ENCODE data around the gene SF3A2. TPM values are rescaled to one million over a fixed set of nuclear protein-coding genes. Genes with fewer than 3 reads are reported as not detected.

SF3A2 gene
- total and polyA plus RNA-seq, 4 experiments from 2014 or later: 8.3 to 141 (median 88.7) TPM

- Histone ChIP-seq H3K4me1 (ENCODE audit: insufficient read depth, low read length) (peaks cover 13% of the 10 kb centered on the region), H3K36me3 (ENCODE audit: insufficient read depth, low read length) (peaks cover 15% of the 10 kb centered on the region), H3K4me3 (ENCODE audit: low read length in 2 of 2) (no peak overlapping the region), H3K27me3 (ENCODE audit: insufficient read depth, low read length) (no peaks in the 10 kb centered on the region), H3K27ac (ENCODE audit: low read depth, low read length) (no peak overlapping the region), H3K9me3 (ENCODE audit: control insufficient read depth in 1 of 2, low read length in 2 of 2) (no peaks in the 10 kb centered on the region)
- Mint-ChIP-seq H3K4me1 (peaks cover 0 to 20% (median 11%) of the 10 kb centered on the region in 4 donors), H3K36me3 (peaks cover 13 to 49% of the 10 kb centered on the region in 2 donors), H3K9me3 (no peaks in the 10 kb centered on the region), H3K27ac (peak overlapping the region; percentile 55 to 89 (median 78)), H3K4me3 (peak overlapping the region; percentile 53 to 78 (median 68)), H3K27me3 (no peaks in the 10 kb centered on the region)
- DNase-seq: peak in 4 of 5 donors; percentile 49 to 56 (median 52)
- intact Hi-C loops (cut with micrococcal nuclease): no loop called here
- POLR2A ChIA-PET (ENCODE audit: partially characterized antibody): interaction anchor here (0.6 kb wide), 1 partner anchor 112 kb away, joined by 3 read pairs; no protein-coding TSS in a partner anchor
- CTCF ChIA-PET (ENCODE audit: partially characterized antibody): interaction anchor here (1.0 to 1.1 kb wide), 3 partner anchors 42 to 65 kb away, joined by 3 read pairs; no protein-coding TSS in a partner anchor
These were observed 21.3 kb upstream of the SF3A2 start for GRCh38 chr19:2215281-2215751.

GRCh38 chr19:2216361-2217225, 20.0 kb upstream of the SF3A2 start:
- Mint-ChIP-seq H3K4me1 (peaks cover 0 to 20% (median 11%) of the 10 kb centered on the region in 4 donors), H3K9me3 (no peaks in the 10 kb centered on the region), H3K36me3 (peaks cover 11 to 52% of the 10 kb centered on the region in 2 donors), H3K27ac (peak overlapping the region in 1 of 7 donors; percentile 22), H3K4me3 (no peak overlapping the region), H3K27me3 (no peaks in the 10 kb centered on the region)
- Histone ChIP-seq H3K27me3 (ENCODE audit: insufficient read depth, low read length) (no peaks in the 10 kb centered on the region), H3K36me3 (ENCODE audit: insufficient read depth, low read length) (peaks cover 12% of the 10 kb centered on the region), H3K9me3 (ENCODE audit: control insufficient read depth in 1 of 2, low read length in 2 of 2) (no peaks in the 10 kb centered on the region), H3K4me3 (ENCODE audit: low read length in 2 of 2) (no peak overlapping the region), H3K4me1 (ENCODE audit: insufficient read depth, low read length) (peaks cover 13% of the 10 kb centered on the region), H3K27ac (ENCODE audit: low read depth, low read length) (no peak overlapping the region)
- ChIA-PET POLR2A (ENCODE audit: partially characterized antibody) (interaction anchor here (0.6 kb wide), 2 partner anchors 19 to 111 kb away, joined by 3 read pairs; partner anchors contain the start of genes LSM7 and PLEKHJ1), CTCF (ENCODE audit: partially characterized antibody) (interaction anchor here (1.0 kb wide), 1 partner anchor 43 kb away, joined by 3 read pairs; no protein-coding TSS in a partner anchor)
- DNase-seq: no peak
- intact Hi-C loops (cut with micrococcal nuclease): no loop called here

GRCh38 chr19:2217591-2217990, 19.0 kb upstream of the SF3A2 start:
- peaks cover 8% of the 10 kb centered on the region for H3K36me3 ChIP-seq (ENCODE audit: insufficient read depth, low read length)
- H3K4me1 Mint-ChIP-seq: peaks cover 0 to 20% (median 11%) of the 10 kb centered on the region in 4 donors
- POLR2A ChIA-PET (ENCODE audit: partially characterized antibody): no interaction called here

DNA sequence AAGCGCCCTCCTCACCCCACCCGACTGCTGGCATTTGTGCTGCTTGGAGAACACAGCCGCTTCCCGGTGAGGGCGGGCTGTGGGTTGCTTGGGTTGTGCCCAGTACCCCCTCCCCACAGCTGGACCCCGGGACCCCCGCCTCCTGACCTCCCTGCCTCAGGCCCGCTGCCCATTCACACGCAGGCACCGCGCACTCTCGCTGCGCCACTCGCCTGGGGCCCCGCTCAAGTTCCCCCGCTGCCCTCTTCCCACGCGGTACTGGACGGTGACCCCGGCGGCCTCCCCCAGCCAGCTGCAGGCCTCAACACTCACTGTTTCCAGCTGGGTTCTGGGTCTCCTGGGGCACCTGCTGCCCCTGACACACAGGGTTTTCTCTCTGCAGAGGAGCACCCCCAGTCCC, 16.9 kb upstream of the SF3A2 start:
- ChIA-PET POLR2A (ENCODE audit: partially characterized antibody) (no interaction called here), CTCF (ENCODE audit: partially characterized antibody) (no interaction called here)
- H3K27ac ChIP-seq (ENCODE audit: low read depth, low read length): no peak overlapping the region
- H3K9me3 ChIP-seq (ENCODE audit: control insufficient read depth in 1 of 2, low read length in 2 of 2): no peaks in the 10 kb centered on the region
- peaks cover 16% of the 10 kb centered on the region for H3K36me3 ChIP-seq (ENCODE audit: insufficient read depth, low read length)
- no peak for DNase-seq
- no peak overlapping the region for H3K4me3 ChIP-seq (ENCODE audit: low read length in 2 of 2)
- peaks cover 16 to 45% of the 10 kb centered on the region in 2 donors for H3K36me3 Mint-ChIP-seq
- no peak overlapping the region for H3K27ac Mint-ChIP-seq
- H3K4me1 Mint-ChIP-seq: peaks cover 0 to 22% (median 14%) of the 10 kb centered on the region in 4 donors
- intact Hi-C loops (cut with micrococcal nuclease): no loop called here
- no peaks in the 10 kb centered on the region for H3K27me3 Mint-ChIP-seq
- H3K4me1 ChIP-seq (ENCODE audit: insufficient read depth, low read length): peaks cover 13% of the 10 kb centered on the region
- no peak overlapping the region for H3K4me3 Mint-ChIP-seq
- H3K27me3 ChIP-seq (ENCODE audit: insufficient read depth, low read length): no peaks in the 10 kb centered on the region
- no peaks in the 10 kb centered on the region for H3K9me3 Mint-ChIP-seq

More at GRCh38 chr19:2217591-2217990, 19.0 kb upstream of the SF3A2 start:
- H3K9me3 ChIP-seq (ENCODE audit: control insufficient read depth in 1 of 2, low read length in 2 of 2): no peaks in the 10 kb centered on the region
- DNase-seq: no peak
- intact Hi-C loops (cut with micrococcal nuclease): no loop called here
- no peaks in the 10 kb centered on the region for H3K27me3 ChIP-seq (ENCODE audit: insufficient read depth, low read length)
- H3K4me3 ChIP-seq (ENCODE audit: low read length in 2 of 2): no peak overlapping the region
- Mint-ChIP-seq H3K36me3 (peaks cover 8 to 42% of the 10 kb centered on the region in 2 donors), H3K9me3 (no peaks in the 10 kb centered on the region), H3K4me3 (no peak overlapping the region), H3K27me3 (no peaks in the 10 kb centered on the region), H3K27ac (no peak overlapping the region)
- CTCF ChIA-PET (ENCODE audit: partially characterized antibody): no interaction called here
- peaks cover 13% of the 10 kb centered on the region for H3K4me1 ChIP-seq (ENCODE audit: insufficient read depth, low read length)
- no peak overlapping the region for H3K27ac ChIP-seq (ENCODE audit: low read depth, low read length)

DNA sequence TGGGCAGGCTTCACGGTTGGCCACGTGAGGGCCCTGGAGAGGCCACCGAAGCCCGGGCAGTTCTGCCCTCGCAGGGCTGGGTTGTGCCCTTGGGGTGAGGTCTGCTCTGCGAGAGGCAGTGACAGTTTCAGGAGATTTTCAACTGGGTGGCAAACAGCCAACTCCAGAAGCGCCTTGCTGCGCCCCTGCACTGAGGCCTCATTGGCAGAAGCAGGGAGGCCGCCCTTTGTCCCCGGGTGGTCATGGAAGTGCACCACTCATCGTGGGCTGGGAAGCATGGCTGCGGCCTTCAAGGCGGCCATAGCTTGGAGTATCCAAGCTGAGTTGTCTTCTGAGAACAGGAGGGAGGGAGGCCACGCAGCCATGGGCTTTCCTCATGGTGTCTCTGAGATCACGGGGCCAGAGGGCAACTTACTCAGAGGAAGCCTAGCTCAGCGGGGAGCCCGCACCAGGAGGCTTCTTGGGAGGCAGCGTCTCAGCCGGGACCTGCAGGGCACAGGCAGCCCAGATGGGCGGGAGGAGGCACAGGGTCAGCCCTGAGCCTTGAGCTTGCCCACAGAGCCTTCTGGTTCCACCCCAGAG, 15.3 kb upstream of the SF3A2 start:
- ChIA-PET POLR2A (ENCODE audit: partially characterized antibody) (interaction anchor here (1.3 kb wide), 1 partner anchor 12 kb away, joined by 6 read pairs; no protein-coding TSS in a partner anchor), CTCF (ENCODE audit: partially characterized antibody) (interaction anchor here (0.6 kb wide), 1 partner anchor 73 kb away, joined by 3 read pairs; no protein-coding TSS in a partner anchor)
- no peak overlapping the region for H3K27ac ChIP-seq (ENCODE audit: low read depth, low read length)
- peaks cover 0 to 7% (median 3%) of the 10 kb centered on the region in 4 donors for H3K4me1 Mint-ChIP-seq
- peak overlapping the region in 1 of 7 donors; percentile 29 for H3K27ac Mint-ChIP-seq
- DNase-seq: no peak
- H3K27me3 Mint-ChIP-seq: no peaks in the 10 kb centered on the region
- intact Hi-C loops (cut with micrococcal nuclease): no loop called here
- H3K4me3 Mint-ChIP-seq: no peak overlapping the region
- peaks cover 28% of the 10 kb centered on the region for H3K36me3 ChIP-seq (ENCODE audit: insufficient read depth, low read length)
- peaks cover 15 to 45% of the 10 kb centered on the region in 2 donors for H3K36me3 Mint-ChIP-seq
- no peak overlapping the region for H3K4me3 ChIP-seq (ENCODE audit: low read length in 2 of 2)
- no peaks in the 10 kb centered on the region for H3K9me3 Mint-ChIP-seq
- H3K9me3 ChIP-seq (ENCODE audit: control insufficient read depth in 1 of 2, low read length in 2 of 2): no peaks in the 10 kb centered on the region
- no peaks in the 10 kb centered on the region for H3K27me3 ChIP-seq (ENCODE audit: insufficient read depth, low read length)
- H3K4me1 ChIP-seq (ENCODE audit: insufficient read depth, low read length): no peaks in the 10 kb centered on the region

- H3K27ac Mint-ChIP-seq: no peak overlapping the region
These were observed 14.7 kb upstream of the SF3A2 start for GRCh38 chr19:2221918-2222317.

GRCh38 chr19:2223391-2223790, 13.2 kb upstream of the SF3A2 start:
- Mint-ChIP-seq H3K36me3 (peaks cover 10 to 40% of the 10 kb centered on the region in 2 donors), H3K9me3 (no peaks in the 10 kb centered on the region), H3K27me3 (no peaks in the 10 kb centered on the region), H3K27ac (peak overlapping the region in 3 of 7 donors; percentile 32 to 64 (median 53)), H3K4me3 (no peak overlapping the region), H3K4me1 (peaks cover 0 to 7% (median 2%) of the 10 kb centered on the region in 4 donors)
- ChIA-PET CTCF (ENCODE audit: partially characterized antibody) (no interaction called here), POLR2A (ENCODE audit: partially characterized antibody) (no interaction called here)
- H3K27ac ChIP-seq (ENCODE audit: low read depth, low read length): no peak overlapping the region
- no peaks in the 10 kb centered on the region for H3K27me3 ChIP-seq (ENCODE audit: insufficient read depth, low read length)
- H3K4me1 ChIP-seq (ENCODE audit: insufficient read depth, low read length): no peaks in the 10 kb centered on the region
- intact Hi-C loops (cut with micrococcal nuclease): no loop called here
- no peaks in the 10 kb centered on the region for H3K9me3 ChIP-seq (ENCODE audit: control insufficient read depth in 1 of 2, low read length in 2 of 2)
- H3K36me3 ChIP-seq (ENCODE audit: insufficient read depth, low read length): peaks cover 28% of the 10 kb centered on the region
- H3K4me3 ChIP-seq (ENCODE audit: low read length in 2 of 2): no peak overlapping the region
- no peak for DNase-seq

More at GRCh38 chr19:2221918-2222317, 14.7 kb upstream of the SF3A2 start:
- no peaks in the 10 kb centered on the region for H3K9me3 Mint-ChIP-seq
- Histone ChIP-seq H3K4me1 (ENCODE audit: insufficient read depth, low read length) (no peaks in the 10 kb centered on the region), H3K9me3 (ENCODE audit: control insufficient read depth in 1 of 2, low read length in 2 of 2) (no peaks in the 10 kb centered on the region), H3K27me3 (ENCODE audit: insufficient read depth, low read length) (no peaks in the 10 kb centered on the region), H3K4me3 (ENCODE audit: low read length in 2 of 2) (no peak overlapping the region), H3K36me3 (ENCODE audit: insufficient read depth, low read length) (peaks cover 28% of the 10 kb centered on the region), H3K27ac (ENCODE audit: low read depth, low read length) (no peak overlapping the region)
- H3K36me3 Mint-ChIP-seq: peaks cover 14 to 43% of the 10 kb centered on the region in 2 donors
- no peaks in the 10 kb centered on the region for H3K27me3 Mint-ChIP-seq
- peaks cover 0 to 7% (median 2%) of the 10 kb centered on the region in 4 donors for H3K4me1 Mint-ChIP-seq
- no peak for DNase-seq
- intact Hi-C loops (cut with micrococcal nuclease): no loop called here
- H3K4me3 Mint-ChIP-seq: no peak overlapping the region
- ChIA-PET POLR2A (ENCODE audit: partially characterized antibody) (interaction anchor here (1.3 kb wide), 1 partner anchor 11 kb away, joined by 6 read pairs; no protein-coding TSS in a partner anchor), CTCF (ENCODE audit: partially characterized antibody) (interaction anchor here (0.6 kb wide), 1 partner anchor 74 kb away, joined by 3 read pairs; no protein-coding TSS in a partner anchor)

Data from CD4-positive, alpha-beta memory T cell (primary cell).